GM12873 (cell line): Measurements from ENCODE around the gene RIOK2.

Source experiments
- CTCF ChIP-seq: IDR thresholded peaks from 2 replicates; pipeline ENCODE4 v1.5.1; 2012; ENCODE audit warnings: low read depth, mild to moderate bottlenecking, moderate library complexity, low read length, control low read depth; ENCODE audit not compliant: insufficient read depth; ENCODE audit errors: missing control alignments

The RIOK2 gene

GRCh38 chr5:97164846-97165245 lies 18.2 kb downstream of the RIOK2 start:
- no peak for TF ChIP-seq CTCF

- no peak for TF ChIP-seq CTCF
These were observed 19.2 kb downstream of the RIOK2 start for GRCh38 chr5:97163790-97164285.

GRCh38 chr5:97163360-97163764 lies 19.7 kb downstream of the RIOK2 start:
- peak; percentile 42 for TF ChIP-seq CTCF

- TF ChIP-seq CTCF = peak; percentile 86
These were observed 21.0 kb downstream of the RIOK2 start for GRCh38 chr5:97162045-97162444.

GRCh38 chr5:97157689-97158088 lies 25.4 kb downstream of the RIOK2 start:
- no peak for TF ChIP-seq CTCF

- TF ChIP-seq CTCF = no peak
These were observed 31.7 kb downstream of the RIOK2 start for GRCh38 chr5:97151370-97151769.

- no peak for TF ChIP-seq CTCF
These were observed 32.6 kb downstream of the RIOK2 start for GRCh38 chr5:97150401-97150800.
